ENCODE results near the gene GJC2. TPM values are rescaled to one million over a fixed set of nuclear protein-coding genes. Genes with fewer than 3 reads are reported as not detected.
"Not testable (repeated sequence)": the region's sequence is repeated elsewhere in the genome, so short reads cannot be mapped to it uniquely, and the experiment has no call there.

GJC2 gene
- polyA plus RNA-seq, 3 donors, result 0.15 TPM; not detected in 2

DNA sequence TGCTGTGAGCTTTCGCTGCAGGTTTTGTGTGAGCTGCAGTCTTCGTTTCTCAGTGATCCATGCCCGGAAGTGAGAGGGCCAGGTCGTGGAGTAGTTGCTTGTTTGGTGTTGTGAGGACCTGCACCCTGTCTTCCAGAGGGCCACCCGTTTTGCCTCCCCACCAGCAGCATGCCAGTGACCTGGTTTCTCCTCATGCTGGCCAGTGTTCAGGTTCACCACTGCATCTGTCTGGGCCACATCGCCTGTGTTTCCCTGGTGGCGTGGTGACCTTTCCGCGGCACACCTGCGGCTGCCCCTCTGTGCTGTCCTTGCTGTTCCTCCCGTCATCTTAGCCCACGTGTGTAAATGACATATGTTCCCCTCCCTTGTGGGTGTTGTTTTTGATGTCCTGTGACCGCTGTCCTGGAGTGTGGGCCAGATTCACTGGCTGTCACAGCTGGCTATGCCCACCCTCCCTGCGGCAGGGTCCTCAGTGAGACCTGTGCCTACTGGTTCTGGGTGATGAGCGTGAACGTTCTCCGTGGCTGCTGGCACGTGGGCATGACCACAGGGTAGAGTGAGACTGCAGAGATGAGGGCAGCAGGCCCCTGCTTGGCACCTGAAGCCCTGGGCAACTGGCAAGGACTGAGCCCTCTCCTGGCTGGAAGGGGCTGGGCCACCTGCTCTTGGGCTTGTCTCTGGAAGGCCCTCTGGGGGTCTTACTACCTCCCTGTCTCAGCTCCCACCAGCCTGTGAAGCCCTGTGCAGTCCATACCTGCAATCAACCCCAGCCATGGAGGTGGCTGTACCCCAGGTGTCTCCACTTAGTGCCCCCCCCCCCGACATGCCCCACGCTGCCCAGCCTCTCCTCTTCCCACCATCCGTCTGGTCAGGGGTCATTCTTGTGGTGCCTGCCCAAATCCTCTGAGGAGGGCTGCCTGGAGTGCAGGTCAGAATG is 23.1 kb downstream of the GJC2 start:
- Histone ChIP-seq H4K20me1 (ENCODE audit: insufficient read depth, low read length) (no peaks in the 10 kb centered on the region), H3K36me3 (replicated peaks in 1 of 2; ENCODE audit: control insufficient read depth in 1 of 2, insufficient read depth in 2 of 2, low read length in 2 of 2) (peaks cover 0 to 10% of the 10 kb centered on the region in 2 donors), H3K4me2 (replicated peaks; ENCODE audit: extremely low read depth, low read length, poor library complexity, severe bottlenecking) (no peak overlapping the region), H2AFZ (ENCODE audit: insufficient read depth, low read depth, low read length, poor library complexity, severe bottlenecking) (no peak overlapping the region), H3K4me1 (ENCODE audit: control insufficient read depth in 1 of 2, insufficient read depth in 2 of 2, low read length in 2 of 2) (peaks cover 0 to under 1% of the 10 kb centered on the region in 2 donors), H3K9ac (ENCODE audit: insufficient read depth, low read length, poor library complexity, severe bottlenecking) (no peak overlapping the region), H3K27me3 (ENCODE audit: control insufficient read depth in 2 of 2, insufficient read depth in 2 of 2, low read length in 2 of 2) (no peaks in the 10 kb centered on the region), H3K4me3 (replicated peaks in 1 of 3; ENCODE audit: low read depth in 2 of 3, low read length in 3 of 3) (no peak overlapping the region), H3K9me3 (replicated peaks in 1 of 2; ENCODE audit: control insufficient read depth in 1 of 2, insufficient read depth in 1 of 2, low read length in 2 of 2) (peaks cover 0 to 7% of the 10 kb centered on the region in 2 donors), H3K79me2 (ENCODE audit: insufficient read depth, low read length) (peaks cover 14% of the 10 kb centered on the region), H3K27ac (ENCODE audit: low read depth in 1 of 2, low read length in 2 of 2) (peak overlapping the region in 1 of 2 donors; percentile 57)
- Mint-ChIP-seq H3K4me1 (peaks cover 13% of the 10 kb centered on the region), H3K36me3 (peaks cover 7% of the 10 kb centered on the region in 2 donors), H3K27ac (peak overlapping the region in 4 of 7 donors; percentile 13 to 89 (median 67)), H3K9me3 (peaks cover 0 to 1% (median 0%) of the 10 kb centered on the region in 7 donors), H3K27me3 (ENCODE audit: low read depth in 3 of 3) (peaks cover 0 to 4% (median 0%) of the 10 kb centered on the region in 3 donors), H3K4me3 (no peak overlapping the region)
- 93% methylated on average over 12 of the region's 21 CpGs for WGBS (ENCODE audit: insufficient coverage)
- intact Hi-C loops (cut with micrococcal nuclease), result loop anchor here in 1 of 2 donors (5.0 kb wide), 1 partner anchor 386 kb away; no protein-coding TSS in a partner anchor
- peak in 1 of 3 donors; percentile 3 for DNase-seq
- TF ChIP-seq, protein P1, sequence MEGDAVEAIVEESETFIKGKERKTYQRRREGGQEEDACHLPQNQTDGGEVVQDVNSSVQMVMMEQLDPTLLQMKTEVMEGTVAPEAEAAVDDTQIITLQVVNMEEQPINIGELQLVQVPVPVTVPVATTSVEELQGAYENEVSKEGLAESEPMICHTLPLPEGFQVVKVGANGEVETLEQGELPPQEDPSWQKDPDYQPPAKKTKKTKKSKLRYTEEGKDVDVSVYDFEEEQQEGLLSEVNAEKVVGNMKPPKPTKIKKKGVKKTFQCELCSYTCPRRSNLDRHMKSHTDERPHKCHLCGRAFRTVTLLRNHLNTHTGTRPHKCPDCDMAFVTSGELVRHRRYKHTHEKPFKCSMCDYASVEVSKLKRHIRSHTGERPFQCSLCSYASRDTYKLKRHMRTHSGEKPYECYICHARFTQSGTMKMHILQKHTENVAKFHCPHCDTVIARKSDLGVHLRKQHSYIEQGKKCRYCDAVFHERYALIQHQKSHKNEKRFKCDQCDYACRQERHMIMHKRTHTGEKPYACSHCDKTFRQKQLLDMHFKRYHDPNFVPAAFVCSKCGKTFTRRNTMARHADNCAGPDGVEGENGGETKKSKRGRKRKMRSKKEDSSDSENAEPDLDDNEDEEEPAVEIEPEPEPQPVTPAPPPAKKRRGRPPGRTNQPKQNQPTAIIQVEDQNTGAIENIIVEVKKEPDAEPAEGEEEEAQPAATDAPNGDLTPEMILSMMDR (IDR thresholded peaks at IDR 0.05), result no peak

DNA sequence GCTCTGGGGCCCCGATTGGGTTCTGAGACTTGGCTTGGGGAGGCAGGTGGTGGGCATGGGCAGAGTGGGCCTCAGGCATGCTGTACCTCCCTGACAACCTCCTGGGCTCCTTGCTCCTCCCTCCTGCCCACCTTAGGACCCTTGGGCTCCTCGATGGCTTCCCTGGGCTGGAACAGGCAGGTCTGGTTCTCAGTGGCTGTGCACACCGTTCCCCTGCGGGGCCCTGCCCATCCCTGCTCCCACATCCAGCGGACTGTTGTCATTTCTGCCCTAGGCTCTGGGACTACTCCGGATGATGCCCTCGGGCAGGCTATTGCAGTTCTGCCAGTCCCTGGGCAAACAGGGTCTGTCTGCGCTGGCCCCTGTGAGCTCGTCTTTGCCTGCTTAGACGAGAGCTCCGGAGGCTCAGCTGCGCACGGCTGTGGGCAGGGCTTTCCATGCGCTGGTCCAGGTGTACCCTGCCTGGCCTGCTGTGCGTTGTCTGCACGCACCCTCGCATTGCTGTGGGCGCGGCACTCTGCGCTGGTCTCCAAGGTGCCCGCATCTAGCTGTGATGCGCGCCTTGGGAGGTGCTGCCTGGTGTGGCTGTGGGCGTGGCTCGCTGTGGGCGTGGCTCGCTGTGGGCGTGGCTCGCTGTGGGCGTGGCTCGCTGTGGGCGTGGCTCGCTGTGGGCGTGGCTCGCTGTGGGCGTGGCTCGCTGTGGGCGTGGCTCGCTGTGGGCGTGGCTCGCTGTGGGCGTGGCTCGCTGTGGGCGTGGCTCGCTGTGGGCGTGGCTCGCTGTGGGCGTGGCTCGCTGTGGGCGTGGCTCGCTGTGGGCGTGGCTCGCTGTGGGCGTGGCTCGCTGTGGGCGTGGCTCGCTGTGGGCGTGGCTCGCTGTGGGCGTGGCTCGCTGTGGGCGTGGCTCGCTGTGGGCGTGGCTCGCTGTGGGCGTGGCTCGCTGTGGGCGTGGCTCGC is 24.1 kb downstream of the GJC2 start:
- H3K79me2 ChIP-seq (ENCODE audit: insufficient read depth, low read length); H3K27me3 Mint-ChIP-seq (ENCODE audit: low read depth in 3 of 3); H3K36me3 ChIP-seq (replicated peaks in 1 of 2; ENCODE audit: control insufficient read depth in 1 of 2, insufficient read depth in 2 of 2, low read length in 2 of 2); H3K4me1 ChIP-seq (ENCODE audit: control insufficient read depth in 1 of 2, insufficient read depth in 2 of 2, low read length in 2 of 2); H4K20me1 ChIP-seq (ENCODE audit: insufficient read depth, low read length); H3K9ac ChIP-seq (ENCODE audit: insufficient read depth, low read length, poor library complexity, severe bottlenecking); H3K4me3 ChIP-seq (replicated peaks in 1 of 3; ENCODE audit: low read depth in 2 of 3, low read length in 3 of 3); H2AFZ ChIP-seq (ENCODE audit: insufficient read depth, low read depth, low read length, poor library complexity, severe bottlenecking); H3K4me3 Mint-ChIP-seq; H3K9me3 Mint-ChIP-seq; H3K27me3 ChIP-seq (ENCODE audit: control insufficient read depth in 2 of 2, insufficient read depth in 2 of 2, low read length in 2 of 2); H3K36me3 Mint-ChIP-seq; H3K4me2 ChIP-seq (replicated peaks; ENCODE audit: extremely low read depth, low read length, poor library complexity, severe bottlenecking); H3K9me3 ChIP-seq (replicated peaks in 1 of 2; ENCODE audit: control insufficient read depth in 1 of 2, insufficient read depth in 1 of 2, low read length in 2 of 2): not testable (repeated sequence)
- WGBS (ENCODE audit: insufficient coverage), result 86% methylated on average over 24 of the region's 69 CpGs
- H3K27ac ChIP-seq (ENCODE audit: low read depth in 1 of 2, low read length in 2 of 2), result peak overlapping the region in 1 of 2 donors; percentile 57
- Mint-ChIP-seq H3K4me1 (peaks cover 20% of the 10 kb centered on the region), H3K27ac (peak overlapping the region in 4 of 7 donors; percentile 13 to 89 (median 43))
- intact Hi-C loops (cut with micrococcal nuclease), result loop anchor here in 1 of 2 donors (5.0 kb wide), 1 partner anchor 387 kb away; no protein-coding TSS in a partner anchor
- peak in 1 of 3 donors; percentile 14 for DNase-seq

Measured in CD14-positive monocyte (primary cell).